GM12878 (cell line): ENCODE data around the gene IGLL5. TPM values are rescaled to one million over a fixed set of nuclear protein-coding genes. Genes with fewer than 3 reads are reported as not detected.

Experiments
- ATAC-seq: fragments of 200-7000 bp; cut with Tn5 transposase; 3 replicates; pipeline ENCODE4 v1.9.1; 2020; ENCODE audit warnings: mild to moderate bottlenecking, moderate library complexity
- Bru-seq: library from RNA; stranded (reverse); fragments of 400-500 nt; gene quantifications from one replicate; lab custom pipeline; 2021; lab: Mats Ljungman, UMichigan
- BruChase-seq, 2 experiments: library from RNA; stranded (reverse); fragments of 400-500 nt; gene quantifications; one replicate each; lab custom pipeline; 2021; lab: Mats Ljungman, UMichigan
- BruUV-seq: library from RNA; stranded (reverse); fragments of 400-500 nt; replicated peaks from 2 replicates; lab custom pipeline; 2021; lab: Mats Ljungman, UMichigan
- CTCF ChIA-PET: fragments of 300-600 bp; sonication (Branson Sonifier 250); formaldehyde crosslinking; extraction: SDS; loops from one replicate; lab custom pipeline; 2021; ENCODE audit warnings: inconsistent platforms; lab: Yijun Ruan, JAX
- POLR2A ChIA-PET: fragments of 350-600 bp; formaldehyde crosslinking; extraction: SDS; loops from one replicate; lab custom pipeline; 2021; ENCODE audit warnings: inconsistent platforms; lab: Charles Lee
- RAD21 ChIA-PET: fragments of 300-600 bp; sonication (Branson Sonifier 250); formaldehyde crosslinking; loops from one replicate; lab custom pipeline; 2023; ENCODE audit warnings: antibody characterized with exemption; ENCODE audit not compliant: unreplicated experiment; lab: Charles Lee
- SMC1A ChIA-PET: fragments of 300-600 bp; sonication (Branson Sonifier 250); formaldehyde crosslinking; loops from one replicate; lab custom pipeline; 2023; ENCODE audit not compliant: unreplicated experiment, uncharacterized antibody; lab: Charles Lee
- DNase-seq: peaks from one replicate; pipeline ENCODE4 v3.0.0-alpha.2; 2011; ENCODE audit warnings: low read depth, low spot score
- FAIRE-seq: peaks from 3 replicates; lab custom pipeline; 2011; peaks lifted over from hg19 to GRCh38; lab: Jason Lieb, UNC
- H2AFZ ChIP-seq: 2 replicates; pipeline ENCODE4 v1.6.0; 2011; ENCODE audit warnings: low read depth, low read length, control low read depth; ENCODE audit not compliant: control insufficient read depth
- H3K27ac ChIP-seq: 2 replicates; pipeline ENCODE4 v1.5.1; 2011; ENCODE audit warnings: control low read depth; ENCODE audit not compliant: control insufficient read depth, insufficient read depth
- H3K27me3 ChIP-seq, 2 experiments: replicated peaks in 1 of 2; 2 replicates each; pipeline versions ENCODE4 v1.6.0 to v1.6.1; 2011; ENCODE audit warnings: low read length in 1 of 2; ENCODE audit not compliant: control insufficient read depth in 2 of 2, insufficient read depth in 2 of 2
- H3K36me3 ChIP-seq, 2 experiments: 2 replicates each; pipeline ENCODE4 v1.5.1; 2011; ENCODE audit warnings: low read length in 1 of 2; ENCODE audit not compliant: control insufficient read depth in 2 of 2, insufficient read depth in 2 of 2
- H3K4me1 ChIP-seq: 2 replicates; pipeline ENCODE4 v1.6.1; 2011; ENCODE audit warnings: mild to moderate bottlenecking, low read length, moderate library complexity, mixed read lengths; ENCODE audit not compliant: control insufficient read depth, insufficient read depth
- H3K4me2 ChIP-seq: 2 replicates; pipeline ENCODE4 v1.6.0; 2011; ENCODE audit warnings: control low read depth; ENCODE audit not compliant: control insufficient read depth, insufficient read depth
- H3K4me3 ChIP-seq: fragments of 200-600 bp; sonication (generic); 2 replicates; pipeline ENCODE4 v1.5.1; 2016
- H3K79me2 ChIP-seq: 2 replicates; pipeline ENCODE4 v1.6.0; 2011; ENCODE audit warnings: low read length; ENCODE audit not compliant: control insufficient read depth, insufficient read depth
- H3K9ac ChIP-seq: 2 replicates; pipeline ENCODE4 v1.8.0; 2011; ENCODE audit warnings: low read length, control low read depth, mixed read lengths; ENCODE audit not compliant: control insufficient read depth, insufficient read depth
- H3K9me3 ChIP-seq: replicated peaks from 3 replicates; pipeline ENCODE4 v1.5.1; 2011; ENCODE audit warnings: mild to moderate bottlenecking, low read length; ENCODE audit not compliant: control insufficient read depth, insufficient read depth
- H4K20me1 ChIP-seq: 2 replicates; pipeline ENCODE4 v1.6.0; 2011; ENCODE audit not compliant: control insufficient read depth, insufficient read depth
- KLF5 ChIP-seq: fragments of 450-650 bp; IDR thresholded peaks from 2 replicates; pipeline ENCODE4 v1.6.1; 2014; ENCODE audit warnings: mild to moderate bottlenecking; ENCODE audit not compliant: partially characterized antibody
- MXI1 ChIP-seq: fragments of 150-350 bp; IDR thresholded peaks from 2 replicates; pipeline ENCODE4 v1.6.1; 2011; ENCODE audit warnings: low read depth, mild to moderate bottlenecking, inconsistent platforms, low read length, improper control_type of control experiment
- MYC ChIP-seq: IDR thresholded peaks from 2 replicates; pipeline ENCODE4 v1.6.1; 2011; ENCODE audit warnings: mild to moderate bottlenecking, low read length, moderate library complexity, inconsistent platforms; ENCODE audit not compliant: insufficient read depth, insufficient replicate concordance, insufficient read length, severe bottlenecking
- PML ChIP-seq: IDR thresholded peaks from 2 replicates; pipeline ENCODE4 v1.6.1; 2012; ENCODE audit warnings: low read length, inconsistent platforms
- RFX5 ChIP-seq: IDR thresholded peaks from 2 replicates; pipeline ENCODE4 v1.6.1; 2011; ENCODE audit warnings: low read depth, low read length, improper control_type of control experiment
- SREBF2 ChIP-seq: IDR thresholded peaks from 2 replicates; pipeline ENCODE4 v1.6.1; 2012; ENCODE audit warnings: mild to moderate bottlenecking, low read length
- YY1 ChIP-seq: IDR thresholded peaks from 2 replicates; pipeline ENCODE4 v1.6.1; 2011; ENCODE audit warnings: low read depth, mild to moderate bottlenecking, low read length
- ZNF384 ChIP-seq: IDR thresholded peaks from 2 replicates; pipeline ENCODE4 v1.6.1; 2012; ENCODE audit warnings: low read depth, mild to moderate bottlenecking, low read length, improper control_type of control experiment, borderline replicate concordance
- WGBS: methylation state at CpG from one replicate; pipeline ENCODE4 v1.1.6; 2016; ENCODE audit warnings: low lambda C conversion rate; ENCODE audit not compliant: insufficient replicate concordance, insufficient coverage; ENCODE audit errors: missing lambda C conversion rate; 5-methylcytosine and 5-hydroxymethylcytosine counted together
- in situ Hi-C: fragments of 300-500 bp; cut with MboI; formaldehyde crosslinking; loops from 9 replicates; pipeline ENCODE4 v1.14.3; 2018; ENCODE audit warnings: mixed read lengths
- intact Hi-C: fragments of 100-400 bp; cut with micrococcal nuclease; formaldehyde crosslinking; loops from one replicate; pipeline ENCODE4 v1.14.2; 2022; ENCODE audit not compliant: unreplicated experiment
- long read RNA-seq, 2 experiments: library from polyadenylated mRNA; unstranded; transcript quantifications; one replicate each; pipeline ENCODE4 v2.0.0, GENCODE V29; 2019 to 2020
- polyA minus RNA-seq, 3 experiments: library from RNA; depleted of rRNA, polyadenylated mRNA; stranded (reverse); fragments of >200 nt; gene quantifications; 2 replicates each; pipeline ENCODE4 v1.2.3, GENCODE V29; 2011
- polyA plus RNA-seq, 11 experiments: library from polyadenylated mRNA; depleted of rRNA in 4 of 11; unstranded in 6 of 11; stranded (reverse) in 5 of 11; fragments of >200 nt; fragmentation: Nextera tagmentation in 4 of 11; fragmentation: Illumina TruSeq in 1 of 11; extraction: Ambion mirVana in 4 of 11; extraction: Trizol in 1 of 11; gene quantifications; 1 replicate in 1 of 11; 2 replicates in 10 of 11; pipeline versions ENCODE4 v1.2.1 to v1.2.3, GENCODE V29; 2011 to 2016; ENCODE audit warnings: inconsistent platforms in 2 of 11, missing spikeins in 2 of 11, low read depth in 1 of 11
- total RNA-seq, 4 experiments: library from RNA; depleted of rRNA in 3 of 4; stranded (reverse); fragments of >200 nt in 3 of 4; fragmentation: Illumina TruSeq in 1 of 4; extraction: Trizol in 1 of 4; gene quantifications; 2 replicates each; pipeline versions ENCODE4 v1.2.1 to v1.2.3, GENCODE V29; 2013 to 2021

Gene IGLL5
- total RNA-seq (2013; cell fraction: nucleolus; rRNA removed), result not detected in 2 replicates
- total RNA-seq (2014; rRNA removed) (not detected in 2 replicates), total RNA-seq (2014; rRNA removed; fragmentation: Illumina TruSeq; extraction: Trizol) (not detected in 2 replicates), total RNA-seq (2021) (not detected in 2 replicates), polyA plus RNA-seq (2011; rRNA removed) (not detected in 2 replicates), polyA plus RNA-seq (2014; fragmentation: Illumina TruSeq; extraction: Trizol) (not detected in 2 replicates), polyA plus RNA-seq (2014; fragmentation: Nextera tagmentation; extraction: Ambion mirVana) (not detected), polyA plus RNA-seq (2014; rRNA removed) (not detected in 2 replicates), polyA plus RNA-seq (2016; fragmentation: Nextera tagmentation; extraction: Ambion mirVana) (not detected), polyA minus RNA-seq (2011; rRNA and poly(A)+ RNA removed) (not detected in 2 replicates), Bru-seq, nascent RNA (percentile 9 among the genes with signal in this experiment), BruChase-seq, experiment 1, labeled RNA remaining after a 6-hour chase (percentile 18 among the genes with signal in this experiment), BruChase-seq, experiment 2, labeled RNA remaining after a 2-hour chase (percentile 19 among the genes with signal in this experiment)
- not detected for polyA plus RNA-seq (2011; ENCODE audit: low read depth)
- polyA plus RNA-seq (2011; cell fraction: cytosol; rRNA removed), result not detected in 2 replicates
- not detected in 2 replicates for polyA plus RNA-seq (2011; cell fraction: nucleus; rRNA removed)
- 0.39 and 0.48 TPM in 2 replicates for polyA plus RNA-seq (2012)
- polyA minus RNA-seq (2011; cell fraction: cytosol; rRNA and poly(A)+ RNA removed), result not detected in 2 replicates
- polyA minus RNA-seq (2011; cell fraction: nucleus; rRNA and poly(A)+ RNA removed), result not detected in 2 replicates
- long read RNA-seq, experiment 1, result 0 reads
- long read RNA-seq, experiment 2, result 0 reads

DNA sequence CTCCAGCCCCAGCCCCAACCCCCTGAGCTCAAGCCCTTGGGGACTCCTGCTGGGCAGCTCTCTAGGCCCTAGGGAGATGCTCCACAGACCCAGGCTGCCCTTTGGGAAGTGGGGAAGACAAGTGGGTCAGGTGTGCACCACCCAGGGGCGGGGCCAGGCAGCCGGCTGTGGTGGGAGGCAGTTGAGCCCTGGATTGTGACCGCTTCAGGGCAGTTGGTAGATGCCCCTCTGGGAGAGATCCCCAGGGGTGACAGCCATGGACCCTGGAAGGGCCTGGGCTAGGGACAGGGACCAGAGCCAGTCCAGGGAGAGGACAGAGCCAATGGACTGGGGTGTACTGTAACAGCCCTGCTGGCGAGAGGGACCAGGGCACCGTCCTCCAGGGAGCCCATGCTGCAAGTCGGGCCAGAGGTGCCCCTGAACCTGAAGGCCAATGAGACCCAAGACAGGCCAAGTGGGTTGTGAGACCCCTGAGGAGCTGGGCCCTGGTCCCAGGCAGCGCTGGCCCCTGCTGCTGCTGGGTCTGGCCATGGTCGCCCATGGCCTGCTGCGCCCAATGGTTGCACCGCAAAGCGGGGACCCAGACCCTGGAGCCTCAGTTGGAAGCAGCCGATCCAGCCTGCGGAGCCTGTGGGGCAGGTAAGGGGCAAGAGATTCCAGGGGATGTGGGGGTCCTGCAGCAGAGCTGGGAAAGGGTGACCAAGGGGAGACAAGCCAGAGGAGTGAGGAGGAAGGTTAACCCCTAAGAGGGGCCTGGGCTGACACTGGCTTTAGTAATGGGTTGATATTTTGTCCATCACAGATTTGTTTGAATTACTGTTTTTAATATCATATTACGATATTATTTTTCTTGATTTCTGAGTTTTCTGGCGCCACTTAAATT lies at the start of gene IGLL5:
IGLL5 (plus strand) TSS at position 196 of the 883 bp plus-strand sequence; CDS start at position 434, 238 bp downstream.
- ChIA-PET SMC1A (no interaction called here), CTCF (no interaction called here), RAD21 (no interaction called here), POLR2A (no interaction called here)
- WGBS, result 49% methylated on average over 14 of the region's 15 CpGs
- intact Hi-C loops (no loop called here), in situ Hi-C loops (no loop called here)
- Histone ChIP-seq H3K9ac (no peak within 1 kb of the TSS), H2AFZ (no peak within 1 kb of the TSS), H3K36me3 (no peaks in the 10 kb centered on the region), H3K4me1 (no peaks in the 10 kb centered on the region; the same call in 1 of the 2 replicates), H3K9me3 (no peaks in the 10 kb centered on the region), H3K79me2 (no peaks in the 10 kb centered on the region), H4K20me1 (no peaks in the 10 kb centered on the region), H3K27ac (no peak within 1 kb of the TSS), H3K4me3 (no peak within 1 kb of the TSS), H3K4me2 (no peak within 1 kb of the TSS), H3K27me3 (no peaks in the 10 kb centered on the region)
- TF ChIP-seq ZNF384, result no peak
- no peak for TF ChIP-seq RFX5
- no peak for TF ChIP-seq KLF5
- no peak for TF ChIP-seq MXI1
- no peak for TF ChIP-seq YY1
- no peak for TF ChIP-seq SREBF2
- no peak for TF ChIP-seq PML
- TF ChIP-seq MYC, result no peak
- no peak for ATAC-seq
- no peak for DNase-seq
- FAIRE-seq, result no peak
- BruUV-seq, result no TSS peak
